Ovary (tissue), 9 donors: ENCODE measurements around the gene SEMA5A. TPM values are rescaled to one million over a fixed set of nuclear protein-coding genes. Genes with fewer than 3 reads are reported as not detected.

ENCODE experiments used
- DNase-seq, 5 donors: peaks; one replicate each; pipeline ENCODE4 v3.0.0-alpha.2; 2019 to 2020
- H3K27ac ChIP-seq, 2 donors: fragments of 200-600 bp; one replicate each; pipeline versions ENCODE4 v1.5.1 to v1.8.0; 2019 to 2022
- H3K27me3 ChIP-seq: fragments of 200-600 bp; one replicate; pipeline ENCODE4 v1.8.0; 2022
- H3K36me3 ChIP-seq: fragments of 200-600 bp; sonication (generic); one replicate; pipeline ENCODE4 v1.5.1; 2019
- H3K4me1 ChIP-seq: one replicate; pipeline ENCODE4 v1.8.1; 2013; ENCODE audit warnings: mild to moderate bottlenecking, moderate library complexity; ENCODE audit not compliant: insufficient read depth
- H3K4me3 ChIP-seq: fragments of 200-600 bp; sonication (generic); one replicate; pipeline ENCODE4 v1.5.1; 2017
- H3K9me3 ChIP-seq, 2 donors: fragments of 200-600 bp in 1 of 2; sonication (generic) in 1 of 2; one replicate each; pipeline versions ENCODE4 v1.5.1 to v1.8.1; 2013 to 2019; ENCODE audit warnings: mild to moderate bottlenecking in 1 of 2, moderate library complexity in 1 of 2
- CTCF ChIP-seq, 3 donors: fragments of 450-650 bp in 2 of 3; fragments of 200-600 bp in 1 of 3; IDR thresholded peaks; one replicate each; pipeline versions ENCODE4 v1.5.1 to v1.8.0; 2016 to 2022; ENCODE audit warnings: antibody characterized with exemption in 3 of 3, mild to moderate bottlenecking in 1 of 3
- EP300 ChIP-seq: sonication (generic); formaldehyde crosslinking; IDR thresholded peaks from one replicate; pipeline ENCODE4 v1.6.1; 2017; ENCODE audit warnings: antibody characterized with exemption
- POLR2A ChIP-seq: fragments of 450-650 bp; IDR thresholded peaks from one replicate; pipeline ENCODE4 v1.6.1; 2017; ENCODE audit warnings: antibody characterized with exemption, mild to moderate bottlenecking, moderate library complexity
- WGBS, 3 donors: extraction: QIAGEN DNeasy Blood & Tissue Kit in 1 of 3; methylation state at CpG; one replicate each; pipeline versions ENCODE4 v1.1.5 to v1.1.7; 2013 to 2017; 5-methylcytosine and 5-hydroxymethylcytosine counted together
- intact Hi-C, 4 donors: fragments of 100-400 bp; cut with DNase I; formaldehyde crosslinking; loops; one replicate each; pipeline versions ENCODE4 v1.11.0 to v1.15.1; 2022 to 2023
- polyA plus RNA-seq, 2 donors: library from polyadenylated mRNA; stranded (reverse); fragments of 200-250 nt in 1 of 2; fragments of 350-450 nt in 1 of 2; fragmentation: Illumina TruSeq in 1 of 2; extraction: RNeasy Lipid Tissue Mini Kit (QIAGEN cat#74804) in 1 of 2; gene quantifications; one replicate each; pipeline ENCODE4 v1.2.3, GENCODE V29; 2013 to 2014
- total RNA-seq, 7 donors: library from RNA; depleted of rRNA in 2 of 7; stranded (reverse); fragments of >200 nt in 2 of 7; fragmentation: NEBNext Ultra II Directional in 3 of 7; extraction: Animal tissue kit (Norgen Biotek cat#: 25700) in 3 of 7; gene quantifications; one replicate each; pipeline versions ENCODE4 v1.1.0 to v1.2.4, GENCODE V29; 2016 to 2023
- donor health status: DM: no; HTN: no; CAD: no; lungs with moderate emphysema.
- donor health status: DM: no; HTN: no; CAD: no.
- donor health status: Bipolar disorder and iron deficiency.
- donor health status: DM: yes; HTN: yes; CAD: no.
- donor health status: DM: no; HTN: no; CAD: no.
- donor health status: DM: yes; HTN: yes; CAD: no.

SEMA5A gene
- total and polyA plus RNA-seq, 9 donors = 2.0 to 6.6 (median 4.3) TPM

- H3K27ac ChIP-seq = no peak overlapping the region
- H3K4me1 ChIP-seq = no peaks in the 10 kb centered on the region
- TF ChIP-seq POLR2A = no peak
- TF ChIP-seq CTCF (IDR thresholded peaks at IDR 0.05) = no peak
- TF ChIP-seq EP300 = no peak
- no peaks in the 10 kb centered on the region for H3K9me3 ChIP-seq
- no peak for DNase-seq
- H3K27me3 ChIP-seq = no peaks in the 10 kb centered on the region
- no peak overlapping the region for H3K4me3 ChIP-seq
- no peaks in the 10 kb centered on the region for H3K36me3 ChIP-seq
- 77 to 94% (median 82%) methylated on average over 1 of the region's 1 CpG for WGBS, 3 donors
- intact Hi-C loops = no loop called here
Observed at GRCh38 chr5:9496801-9497200, 49.1 kb downstream of the SEMA5A start.

GRCh38 chr5:9495121-9495520 is 50.8 kb downstream of the SEMA5A start:
- 91 to 94% (median 94%) methylated on average over 4 of the region's 4 CpGs for WGBS, 3 donors

DNA sequence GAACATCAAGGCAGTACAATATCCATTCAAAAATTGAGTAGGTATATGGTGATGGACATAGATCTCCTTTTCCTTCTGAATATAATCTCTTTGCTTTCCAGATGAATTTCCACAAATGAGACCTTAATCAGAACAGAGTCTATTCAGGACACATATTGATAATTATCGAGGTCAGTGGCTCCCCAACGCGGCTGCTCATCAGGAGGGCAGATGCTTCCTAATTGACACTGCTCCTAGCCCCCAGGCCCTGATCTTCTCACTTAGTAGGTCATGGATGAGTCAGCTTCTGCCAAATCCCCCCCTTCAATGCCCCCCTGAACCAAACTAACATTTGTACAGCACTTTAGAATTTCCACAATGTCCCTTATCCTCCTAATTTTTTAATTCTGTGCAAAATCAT is 51.6 kb downstream of the SEMA5A start:
- WGBS, 3 donors = 83 to 88% (median 84%) methylated on average over 3 of the region's 3 CpGs
- DNase-seq = no peak
- Histone ChIP-seq H3K9me3 (no peaks in the 10 kb centered on the region), H3K27me3 (no peaks in the 10 kb centered on the region), H3K27ac (no peak overlapping the region), H3K4me1 (no peaks in the 10 kb centered on the region), H3K4me3 (no peak overlapping the region), H3K36me3 (no peaks in the 10 kb centered on the region)
- TF ChIP-seq EP300 (no peak), CTCF (IDR thresholded peaks at IDR 0.05) (no peak)
- intact Hi-C loops = no loop called here

More at GRCh38 chr5:9495121-9495520, 50.8 kb downstream of the SEMA5A start:
- H3K27me3 ChIP-seq = no peaks in the 10 kb centered on the region
- TF ChIP-seq POLR2A (no peak), CTCF (IDR thresholded peaks at IDR 0.05) (no peak), EP300 (no peak)
- no peaks in the 10 kb centered on the region for H3K4me1 ChIP-seq
- no peak for DNase-seq
- H3K4me3 ChIP-seq = no peak overlapping the region
- H3K9me3 ChIP-seq = no peaks in the 10 kb centered on the region
- H3K36me3 ChIP-seq = no peaks in the 10 kb centered on the region
- intact Hi-C loops = no loop called here
- H3K27ac ChIP-seq = no peak overlapping the region

DNA sequence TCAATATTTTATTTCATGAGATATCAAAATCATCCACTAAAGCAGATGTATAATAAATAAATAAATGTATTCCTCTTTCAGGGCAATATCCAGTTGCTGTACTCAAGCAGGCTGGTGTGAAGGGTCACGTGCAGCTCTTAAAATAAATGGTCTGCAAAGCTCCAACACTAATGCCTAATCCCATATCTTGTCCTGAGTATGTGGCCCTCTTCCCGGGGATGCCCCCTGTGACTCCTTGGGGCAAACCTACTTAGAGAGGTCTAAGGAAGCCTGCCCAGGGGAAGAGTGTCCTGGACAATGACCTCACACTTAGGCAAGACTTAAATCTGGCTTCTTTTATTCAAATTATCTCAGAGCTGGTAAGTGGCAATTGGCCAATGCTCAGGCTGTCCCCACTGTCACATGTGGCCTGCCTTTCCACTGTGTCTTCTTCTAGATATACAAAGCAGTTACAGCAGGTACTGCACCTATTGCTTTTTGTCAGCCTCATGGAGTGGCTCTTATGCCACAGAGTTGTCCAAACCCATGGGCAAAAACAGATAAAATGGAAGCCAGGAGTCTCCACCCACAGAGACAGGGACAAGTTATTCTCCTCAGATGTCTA is 55.3 kb downstream of the SEMA5A start:
- Histone ChIP-seq H3K27ac (no peak overlapping the region), H3K4me3 (no peak overlapping the region), H3K9me3 (no peaks in the 10 kb centered on the region), H3K36me3 (no peaks in the 10 kb centered on the region), H3K4me1 (no peaks in the 10 kb centered on the region), H3K27me3 (no peaks in the 10 kb centered on the region)
- no peak for TF ChIP-seq EP300
- TF ChIP-seq CTCF (IDR thresholded peaks at IDR 0.05) = no peak
- TF ChIP-seq POLR2A = no peak
- intact Hi-C loops = no loop called here
- DNase-seq = no peak
- WGBS, 3 donors = 82 to 92% (median 84%) methylated on average over 2 of the region's 2 CpGs
